ENCODE data around the gene G3BP2. TPM values are rescaled to one million over a fixed set of nuclear protein-coding genes. Genes with fewer than 3 reads are reported as not detected.
A peak's percentile ranks its signal among the peaks of the same experiment; 100 is the strongest.

The G3BP2 gene
- total and polyA plus RNA-seq, 9 of the 15 experiments (the other 6 are each of a cell fraction or from before 2014, with no cell fraction given), result 25.2 to 222 (median 130) TPM

- TF ChIP-seq POLR2AphosphoS2 (IDR thresholded peaks at IDR 0.05; ENCODE audit: low read length) (no peak), ZC3H11A (IDR thresholded peaks at IDR 0.05; ENCODE audit: low read depth, low read length) (no peak), BRD9 (IDR thresholded peaks at IDR 0.05; ENCODE audit: low read depth, partially characterized antibody) (no peak), ZNF395 (CRISPR knock-in tag; IDR thresholded peaks at IDR 0.05) (no peak), SAFB2 (IDR thresholded peaks at IDR 0.05; ENCODE audit: borderline replicate concordance, low read depth, low read length, severe bottlenecking) (no peak), RBBP5 (IDR thresholded peaks at IDR 0.05; ENCODE audit: borderline replicate concordance, insufficient read depth, low read length, poor library complexity, severe bottlenecking) (no peak), OTX1 (CRISPR knock-in tag; IDR thresholded peaks at IDR 0.05) (no peak), MECOM (CRISPR knock-in tag; IDR thresholded peaks at IDR 0.05) (no peak), STAT5B (CRISPR knock-in tag; IDR thresholded peaks at IDR 0.05) (no peak)
These were observed 26.1 kb upstream of the G3BP2 start (continued) for GRCh38 chr4:75699299-75699698.

DNA sequence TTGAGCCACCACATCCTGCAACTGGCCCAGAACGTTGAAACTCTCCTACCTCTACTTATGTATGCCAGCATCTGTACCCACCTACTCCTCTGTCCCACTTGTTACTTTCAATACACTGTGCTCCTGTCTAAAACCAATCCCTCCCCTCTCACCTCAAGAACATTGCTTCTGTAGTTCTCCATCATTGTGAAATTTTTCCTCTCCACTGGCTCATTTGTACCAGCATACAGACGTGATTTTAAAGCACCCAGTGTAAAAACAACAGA is 25.7 kb upstream of the G3BP2 start:
- ChIA-PET POLR2A (interaction anchor here (1.4 kb wide), 1 partner anchor 20 kb away, joined by 3 read pairs; no protein-coding TSS in a partner anchor), CTCF (ENCODE audit: low intra/inter-chr PET ratio) (no interaction called here)
- peak overlapping the region; percentile 52; the same call in 1 of the 3 replicates for H3K27ac ChIP-seq (ENCODE audit: extremely low read depth, low read depth, low read length)
- no peak overlapping the region for H3K9ac ChIP-seq (ENCODE audit: insufficient read depth in 1 of 2, low read depth in 2 of 2, low read length in 2 of 2)
- no peak for FAIRE-seq
- H3K9me1 ChIP-seq (ENCODE audit: control insufficient read depth, insufficient read depth, low read length), result no peaks in the 10 kb centered on the region
- no peaks in the 10 kb centered on the region for H4K20me1 ChIP-seq (replicated peaks; ENCODE audit: control insufficient read depth, insufficient read depth, low read length)
- H3K36me3 ChIP-seq (ENCODE audit: control insufficient read depth, insufficient read depth, low read length), result no peaks in the 10 kb centered on the region; the same call in 2 of the 3 replicates
- H2AFZ ChIP-seq (ENCODE audit: low read depth, low read length), result peak overlapping the region; percentile 66; the same call in 1 of the 2 replicates
- intact Hi-C loops (cut with micrococcal nuclease) (no loop called here), in situ Hi-C loops (cut with MboI) (no loop called here)
- H3K4me1 ChIP-seq (replicated peaks in 1 of 2; ENCODE audit: control insufficient read depth in 2 of 2, insufficient read depth in 2 of 2, low read length in 2 of 2), result peaks cover 6 to 8% of the 10 kb centered on the region in 2 experiments; a peak in 2 of 5 replicates
- BruUV-seq (replicated peaks), result no TSS peak
- no peaks in the 10 kb centered on the region for H3K27me3 ChIP-seq (ENCODE audit: control insufficient read depth in 2 of 2, insufficient read depth in 2 of 2, low read length in 2 of 2)
- DNase-seq (ENCODE audit: extremely low read depth in 1 of 4, low spot score in 3 of 4), result no peak
- H3K9me3 ChIP-seq (replicated peaks; ENCODE audit: control insufficient read depth, insufficient read depth, low read depth, low read length), result no peaks in the 10 kb centered on the region
- 41% methylated on average over 2 of the region's 2 CpGs for WGBS (ENCODE audit: insufficient coverage, low coverage, missing lambda C conversion rate)
- H3K79me2 ChIP-seq (ENCODE audit: control insufficient read depth, insufficient read depth, low read length), result no peaks in the 10 kb centered on the region
- no peak overlapping the region for H3K4me3 ChIP-seq
- peak; percentile 21; the same call in 2 of the 3 replicates for ATAC-seq
- peak overlapping the region; percentile 52; the same call in 1 of the 2 replicates for H3K4me2 ChIP-seq (ENCODE audit: insufficient read depth, low read length)
- 0 out of 2 replicates have a peak, but pooled peaks have one; percentile 29 for TF ChIP-seq OTX1 (CRISPR knock-in tag; IDR thresholded peaks at IDR 0.05)
- TF ChIP-seq BRD9 (IDR thresholded peaks at IDR 0.05; ENCODE audit: low read depth, partially characterized antibody), result no peak

Data from K562 (cell line).